ENCODE results near the gene LYST.
"Not testable (repeated sequence)": the region's sequence is repeated elsewhere in the genome, so short reads cannot be mapped to it uniquely, and the experiment has no call there.

Gene LYST

DNA sequence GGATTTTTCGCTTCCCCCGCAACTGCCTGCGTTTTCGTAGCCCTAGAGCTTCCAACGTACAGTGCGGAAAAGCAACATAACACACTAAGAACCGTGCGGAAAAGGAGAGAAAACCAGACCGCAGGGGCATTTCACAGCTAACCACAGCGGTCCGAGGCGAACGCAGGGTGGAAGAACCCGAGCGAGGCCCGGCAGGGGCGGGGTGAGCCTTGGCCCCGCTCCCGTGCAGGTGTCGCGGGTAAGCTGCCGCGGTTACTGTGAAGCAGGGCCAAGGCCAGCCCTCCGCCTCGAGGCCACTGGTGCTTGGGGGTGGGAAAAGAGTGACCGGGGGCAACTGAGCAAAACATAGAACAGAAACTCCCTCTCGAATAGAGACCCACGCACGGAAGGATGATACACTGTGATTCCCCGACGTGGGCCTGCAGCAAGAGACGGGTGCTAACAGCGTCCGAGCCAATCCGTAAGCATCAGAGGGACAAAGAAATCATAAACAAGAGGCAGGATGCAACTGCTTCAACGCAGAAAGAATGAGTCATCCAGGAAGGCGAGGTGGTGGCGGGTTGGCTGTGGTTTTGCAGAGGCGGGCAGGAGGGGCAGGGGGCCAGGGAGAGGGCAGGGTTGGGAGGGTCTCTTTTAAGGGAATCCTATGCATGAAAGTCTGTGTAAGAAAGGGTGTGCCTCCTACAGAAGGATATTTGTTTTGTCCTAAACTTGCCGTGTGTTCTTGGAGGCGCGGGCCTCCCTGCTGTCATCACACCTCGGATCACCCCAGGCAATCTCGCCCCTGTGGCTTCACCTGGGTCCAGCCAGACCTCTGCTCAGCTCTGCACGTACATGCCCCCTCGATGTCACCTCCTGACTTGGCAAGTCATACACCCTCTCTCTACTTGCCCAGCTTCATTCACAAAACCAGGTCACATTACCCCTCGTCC, 224.4 kb downstream of the LYST start:
- H3K27me3 ChIP-seq (replicated peaks; ENCODE audit: control insufficient read depth, insufficient read depth, low read length), result no peaks in the 10 kb centered on the region; the same call in 1 of the 2 replicates
- H3K4me3 ChIP-seq (replicated peaks; ENCODE audit: low read depth, low read length), result peak overlapping the region; percentile 11
- DNase-seq (ENCODE audit: extremely low read depth, insufficient read length), result peak; percentile 65
- TF ChIP-seq, protein P1, sequence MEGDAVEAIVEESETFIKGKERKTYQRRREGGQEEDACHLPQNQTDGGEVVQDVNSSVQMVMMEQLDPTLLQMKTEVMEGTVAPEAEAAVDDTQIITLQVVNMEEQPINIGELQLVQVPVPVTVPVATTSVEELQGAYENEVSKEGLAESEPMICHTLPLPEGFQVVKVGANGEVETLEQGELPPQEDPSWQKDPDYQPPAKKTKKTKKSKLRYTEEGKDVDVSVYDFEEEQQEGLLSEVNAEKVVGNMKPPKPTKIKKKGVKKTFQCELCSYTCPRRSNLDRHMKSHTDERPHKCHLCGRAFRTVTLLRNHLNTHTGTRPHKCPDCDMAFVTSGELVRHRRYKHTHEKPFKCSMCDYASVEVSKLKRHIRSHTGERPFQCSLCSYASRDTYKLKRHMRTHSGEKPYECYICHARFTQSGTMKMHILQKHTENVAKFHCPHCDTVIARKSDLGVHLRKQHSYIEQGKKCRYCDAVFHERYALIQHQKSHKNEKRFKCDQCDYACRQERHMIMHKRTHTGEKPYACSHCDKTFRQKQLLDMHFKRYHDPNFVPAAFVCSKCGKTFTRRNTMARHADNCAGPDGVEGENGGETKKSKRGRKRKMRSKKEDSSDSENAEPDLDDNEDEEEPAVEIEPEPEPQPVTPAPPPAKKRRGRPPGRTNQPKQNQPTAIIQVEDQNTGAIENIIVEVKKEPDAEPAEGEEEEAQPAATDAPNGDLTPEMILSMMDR (IDR thresholded peaks at IDR 0.05; ENCODE audit: insufficient read depth, low read length, poor library complexity, severe bottlenecking), result no peak
- no peaks in the 10 kb centered on the region for H3K36me3 ChIP-seq (ENCODE audit: control insufficient read depth, insufficient read depth, low read length)

DNA sequence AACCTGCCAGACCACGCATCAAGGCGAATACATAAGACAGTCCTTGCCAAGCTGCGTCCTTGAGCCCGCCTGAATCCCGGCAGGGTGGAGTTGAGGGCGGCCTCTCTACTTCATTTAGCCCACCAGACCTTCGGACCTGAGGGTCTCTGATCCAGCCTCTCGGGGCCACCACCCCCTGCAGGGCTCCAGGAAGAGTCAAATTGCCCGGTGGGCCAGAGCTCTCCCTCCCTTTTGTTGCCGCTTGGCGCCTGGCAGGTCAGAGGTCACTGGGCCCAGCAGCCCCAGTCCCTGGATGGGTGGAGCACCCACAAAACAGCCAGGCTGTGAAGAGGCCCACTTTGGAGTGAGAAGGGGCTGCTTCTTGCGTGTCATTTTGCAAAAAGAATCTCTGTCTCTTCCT, 226.1 kb downstream of the LYST start:
- Histone ChIP-seq H3K36me3 (ENCODE audit: control insufficient read depth, insufficient read depth, low read length) (no peaks in the 10 kb centered on the region), H3K27me3 (replicated peaks; ENCODE audit: control insufficient read depth, insufficient read depth, low read length) (no peaks in the 10 kb centered on the region; the same call in 1 of the 2 replicates), H3K4me3 (replicated peaks; ENCODE audit: low read depth, low read length) (no peak overlapping the region)
- TF ChIP-seq, protein P1 (IDR thresholded peaks at IDR 0.05; ENCODE audit: insufficient read depth, low read length, poor library complexity, severe bottlenecking), result no peak
- no peak for DNase-seq (ENCODE audit: extremely low read depth, insufficient read length)

DNA sequence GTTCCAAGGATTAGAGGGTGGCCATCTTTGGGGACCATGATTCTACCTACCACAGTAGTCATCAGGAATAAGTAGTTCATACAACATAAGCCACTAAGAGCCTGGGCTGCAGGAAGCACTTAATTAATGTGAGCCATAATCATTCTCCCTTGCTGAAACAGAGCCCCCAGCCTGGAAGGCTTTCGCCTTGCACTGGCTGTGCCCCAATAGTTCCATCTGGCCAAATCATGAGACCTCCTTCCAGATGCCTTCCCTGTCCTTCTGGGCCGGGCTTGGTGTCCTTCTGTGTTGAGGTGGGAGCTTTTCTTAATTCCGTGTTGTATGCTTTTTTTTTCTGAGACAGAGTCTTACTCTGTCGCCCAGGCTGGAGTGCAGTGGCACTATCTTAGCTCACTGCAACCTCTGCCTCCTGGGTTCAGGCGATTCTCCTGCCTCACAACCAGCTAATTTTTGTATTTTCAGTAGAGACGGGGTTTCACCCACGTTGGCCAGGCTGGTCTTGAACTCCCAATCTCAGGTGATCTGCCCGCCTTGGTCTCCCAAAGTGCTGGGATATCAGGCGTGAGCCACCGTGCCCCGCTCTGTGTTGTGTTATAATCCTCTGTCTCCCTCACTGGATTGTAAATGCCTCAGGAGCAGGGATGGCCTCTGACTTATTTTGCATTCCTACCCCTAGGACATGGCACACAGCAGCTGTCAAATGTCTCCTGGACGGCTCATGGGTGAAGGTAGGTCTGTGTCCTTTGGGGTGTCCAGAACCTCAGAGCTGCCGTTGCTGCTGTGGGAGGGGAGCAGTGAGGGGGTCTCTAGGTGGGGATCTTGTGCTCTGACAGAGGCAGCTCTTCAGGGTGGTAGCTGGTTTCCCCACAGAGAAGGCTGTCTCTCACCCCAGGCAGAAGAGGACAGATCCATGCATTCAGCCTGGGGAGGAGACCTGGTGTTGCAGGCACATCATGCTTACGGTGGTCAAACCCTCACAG, 227.2 kb downstream of the LYST start:
- H3K36me3 ChIP-seq (ENCODE audit: control insufficient read depth, insufficient read depth, low read length), result no peaks in the 10 kb centered on the region
- no peaks in the 10 kb centered on the region; the same call in 1 of the 2 replicates for H3K27me3 ChIP-seq (replicated peaks; ENCODE audit: control insufficient read depth, insufficient read depth, low read length)
- no peak for DNase-seq (ENCODE audit: extremely low read depth, insufficient read length)
- no peak overlapping the region for H3K4me3 ChIP-seq (replicated peaks; ENCODE audit: low read depth, low read length)
- TF ChIP-seq, protein P1 (IDR thresholded peaks at IDR 0.05; ENCODE audit: insufficient read depth, low read length, poor library complexity, severe bottlenecking), result no peak

DNA sequence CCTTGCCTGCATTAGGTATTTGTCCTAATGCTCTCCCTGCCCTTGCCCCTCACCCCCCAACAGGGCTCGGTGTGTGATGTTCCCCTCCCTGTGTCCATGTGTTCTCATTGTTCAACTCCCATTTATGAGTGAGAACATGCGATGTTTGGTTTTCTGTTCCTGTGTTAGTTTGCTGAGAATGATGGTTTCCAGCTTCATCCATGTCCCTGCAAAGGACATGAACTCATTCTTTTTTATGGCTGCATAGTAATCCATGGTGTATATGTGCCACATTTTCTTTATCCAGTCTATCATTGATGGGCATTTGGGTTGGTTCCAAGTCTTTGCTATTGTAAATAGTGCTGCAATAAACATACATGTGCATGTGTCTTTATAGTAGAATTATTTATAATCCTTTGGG, 228.1 kb downstream of the LYST start:
- H3K36me3 ChIP-seq (ENCODE audit: control insufficient read depth, insufficient read depth, low read length); DNase-seq (ENCODE audit: extremely low read depth, insufficient read length); H3K4me3 ChIP-seq (replicated peaks; ENCODE audit: low read depth, low read length); H3K27me3 ChIP-seq (replicated peaks; ENCODE audit: control insufficient read depth, insufficient read depth, low read length): not testable (repeated sequence)

DNA sequence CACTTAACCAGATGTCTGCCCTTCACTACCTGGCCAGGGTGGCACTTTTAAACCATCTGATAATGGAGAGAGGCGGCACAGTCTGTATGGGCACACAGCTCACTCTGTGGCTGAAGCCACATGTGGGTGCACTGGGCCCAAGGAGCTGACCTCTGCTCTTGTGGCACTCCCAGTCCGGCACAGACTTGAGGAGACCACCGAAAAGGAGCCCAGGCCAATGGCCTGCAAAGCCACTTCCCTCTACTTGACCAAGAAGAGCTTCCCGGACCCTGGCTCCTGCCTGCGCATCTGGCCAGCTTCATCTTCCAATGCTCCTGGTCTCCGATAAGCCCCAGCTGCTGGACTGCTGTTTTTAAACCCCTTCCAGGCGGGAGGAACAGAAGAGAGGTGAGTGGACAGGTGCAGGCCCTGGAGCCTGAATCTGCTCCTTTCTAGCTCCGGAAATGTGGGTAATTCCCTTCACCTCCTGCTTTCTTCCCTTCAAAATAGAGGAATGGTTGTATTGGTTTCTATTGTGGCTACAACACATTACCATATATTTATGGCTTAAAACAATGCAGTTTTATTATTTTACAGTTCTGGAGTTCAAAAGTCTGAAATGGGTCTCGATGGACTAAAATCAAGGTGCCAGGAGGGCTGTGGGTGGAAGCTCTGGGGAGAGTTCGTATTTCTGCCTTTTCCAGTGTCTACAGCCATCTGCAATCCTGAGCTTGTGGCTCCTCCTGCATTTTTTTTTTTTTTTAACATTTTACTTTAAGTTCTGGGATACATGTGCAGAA, 228.8 kb downstream of the LYST start:
- H3K4me3 ChIP-seq (replicated peaks; ENCODE audit: low read depth, low read length), result no peak overlapping the region
- peaks cover 1% of the 10 kb centered on the region for H3K27me3 ChIP-seq (replicated peaks; ENCODE audit: control insufficient read depth, insufficient read depth, low read length)
- TF ChIP-seq, protein P1 (IDR thresholded peaks at IDR 0.05; ENCODE audit: insufficient read depth, low read length, poor library complexity, severe bottlenecking), result no peak
- no peaks in the 10 kb centered on the region for H3K36me3 ChIP-seq (ENCODE audit: control insufficient read depth, insufficient read depth, low read length)
- no peak for DNase-seq (ENCODE audit: extremely low read depth, insufficient read length)
